OCI-LY1 (cell line): ENCODE measurements around the gene SEZ6.

Source experiments
- H2AFZ ChIP-seq: fragments of 200-600 bp; sonication (generic), shearing (Covaris generic); 2 replicates; pipeline ENCODE4 v1.6.0; 2014; ENCODE audit warnings: antibody characterized with exemption, mild to moderate bottlenecking, low read length
- H3F3A ChIP-seq: fragments of 200-600 bp; sonication (generic), shearing (Covaris generic); 2 replicates; pipeline ENCODE4 v1.6.0; 2014; ENCODE audit warnings: mild to moderate bottlenecking, antibody characterized with exemption, low read length, moderate library complexity; ENCODE audit not compliant: insufficient read depth
- H3K27ac ChIP-seq: fragments of 200-600 bp; sonication (generic); 2 replicates; pipeline ENCODE4 v1.5.1; 2014; ENCODE audit warnings: low read length, mixed run types, mild to moderate bottlenecking, low read depth; ENCODE audit not compliant: poor library complexity, severe bottlenecking
- H3K27me3 ChIP-seq: fragments of 200-600 bp; sonication (generic); 2 replicates; pipeline ENCODE4 v1.6.0; 2014; ENCODE audit warnings: antibody characterized with exemption, mild to moderate bottlenecking, low read length, moderate library complexity; ENCODE audit not compliant: insufficient read depth
- H3K36me3 ChIP-seq: fragments of 200-600 bp; sonication (generic); 2 replicates; pipeline ENCODE4 v1.6.1; 2014; ENCODE audit warnings: mild to moderate bottlenecking, antibody characterized with exemption, low read length, moderate library complexity, mixed read lengths; ENCODE audit not compliant: insufficient read depth
- H3K4me1 ChIP-seq: fragments of 200-600 bp; sonication (generic); 2 replicates; pipeline ENCODE4 v1.5.1; 2014; ENCODE audit warnings: mild to moderate bottlenecking, low read length, moderate library complexity; ENCODE audit not compliant: insufficient read depth, severe bottlenecking
- H3K4me2 ChIP-seq: fragments of 200-600 bp; sonication (generic), shearing (Covaris generic); 2 replicates; pipeline ENCODE4 v1.6.1; 2014; ENCODE audit warnings: low read length
- H3K4me3 ChIP-seq: fragments of 200-600 bp; sonication (generic); 2 replicates; pipeline ENCODE4 v1.5.1; 2014; ENCODE audit warnings: low read length, low read depth, mild to moderate bottlenecking, mixed read lengths; ENCODE audit not compliant: poor library complexity, severe bottlenecking
- H3K79me2 ChIP-seq: fragments of 200-600 bp; shearing (Covaris generic); 2 replicates; pipeline ENCODE4 v1.6.1; 2016; ENCODE audit warnings: mixed run types, low read length, mixed read lengths; ENCODE audit not compliant: insufficient read depth
- H3K9ac ChIP-seq: fragments of 200-600 bp; sonication (generic), shearing (Covaris generic); 2 replicates; pipeline ENCODE4 v1.6.1; 2014; ENCODE audit warnings: mild to moderate bottlenecking, low read length, mixed read lengths
- H3K9me2 ChIP-seq: fragments of 200-600 bp; sonication (generic), shearing (Covaris generic); 2 replicates; pipeline ENCODE4 v1.6.1; 2014; ENCODE audit warnings: low read depth, mild to moderate bottlenecking, low read length, mixed read lengths
- H3K9me3 ChIP-seq: fragments of 200-600 bp; shearing (Covaris generic); 2 replicates; pipeline ENCODE4 v1.6.1; 2014; ENCODE audit warnings: low read length, mixed read lengths
- H4K20me1 ChIP-seq: fragments of 200-600 bp; sonication (generic), shearing (Covaris generic); 2 replicates; pipeline ENCODE4 v1.6.0; 2016; ENCODE audit warnings: mild to moderate bottlenecking, low read length; ENCODE audit not compliant: insufficient read depth
- CTCF ChIP-seq: fragments of 200-600 bp; sonication (generic), shearing (Covaris generic); IDR thresholded peaks from 2 replicates; pipeline ENCODE4 v1.5.1; 2017; ENCODE audit warnings: mild to moderate bottlenecking, antibody characterized with exemption, low read length, moderate library complexity, mixed read lengths
- EZH2 ChIP-seq: fragments of 200-600 bp; sonication (generic), shearing (Covaris generic); IDR thresholded peaks from 2 replicates; pipeline ENCODE4 v1.8.0; 2017; ENCODE audit warnings: borderline replicate concordance, mixed run types, mild to moderate bottlenecking, antibody characterized with exemption, low read length, moderate library complexity, mixed read lengths

SEZ6 gene

GRCh38 chr17:29022074-29022473, 16.2 kb upstream of the SEZ6 start:
- Histone ChIP-seq H3F3A (no peaks in the 10 kb centered on the region), H3K4me1 (no peaks in the 10 kb centered on the region), H4K20me1 (no peaks in the 10 kb centered on the region), H3K9me2 (no peaks in the 10 kb centered on the region), H3K4me3 (no peak overlapping the region), H3K4me2 (no peak overlapping the region), H3K9ac (no peak overlapping the region), H3K27ac (no peak overlapping the region), H3K79me2 (no peaks in the 10 kb centered on the region), H3K27me3 (peaks cover 16% of the 10 kb centered on the region), H3K9me3 (no peaks in the 10 kb centered on the region), H2AFZ (no peak overlapping the region), H3K36me3 (no peaks in the 10 kb centered on the region)
- TF ChIP-seq CTCF = no peak
- TF ChIP-seq EZH2 = no peak

GRCh38 chr17:29021226-29021625, 15.4 kb upstream of the SEZ6 start:
- H2AFZ ChIP-seq = no peak overlapping the region
- no peaks in the 10 kb centered on the region for H3K79me2 ChIP-seq
- no peaks in the 10 kb centered on the region for H3F3A ChIP-seq
- H3K36me3 ChIP-seq = no peaks in the 10 kb centered on the region
- H3K4me1 ChIP-seq = no peaks in the 10 kb centered on the region
- peaks cover 16% of the 10 kb centered on the region for H3K27me3 ChIP-seq
- no peak overlapping the region for H3K4me3 ChIP-seq
- H3K9me2 ChIP-seq = no peaks in the 10 kb centered on the region
- H3K27ac ChIP-seq = no peak overlapping the region
- no peak overlapping the region for H3K4me2 ChIP-seq
- no peaks in the 10 kb centered on the region for H3K9me3 ChIP-seq
- TF ChIP-seq EZH2 (no peak), CTCF (no peak)
- no peak overlapping the region for H3K9ac ChIP-seq
- H4K20me1 ChIP-seq = no peaks in the 10 kb centered on the region

GRCh38 chr17:29020576-29020975, 14.7 kb upstream of the SEZ6 start:
- H2AFZ ChIP-seq = no peak overlapping the region
- H3K4me3 ChIP-seq = no peak overlapping the region
- TF ChIP-seq EZH2 (no peak), CTCF (no peak)
- H3K36me3 ChIP-seq = no peaks in the 10 kb centered on the region
- H4K20me1 ChIP-seq = no peaks in the 10 kb centered on the region
- no peak overlapping the region for H3K4me2 ChIP-seq
- H3K9me3 ChIP-seq = no peaks in the 10 kb centered on the region
- no peak overlapping the region for H3K9ac ChIP-seq
- H3K27me3 ChIP-seq = peaks cover 16% of the 10 kb centered on the region
- H3K79me2 ChIP-seq = no peaks in the 10 kb centered on the region
- H3F3A ChIP-seq = no peaks in the 10 kb centered on the region
- no peak overlapping the region for H3K27ac ChIP-seq
- H3K4me1 ChIP-seq = no peaks in the 10 kb centered on the region
- H3K9me2 ChIP-seq = no peaks in the 10 kb centered on the region
